HEK293 (cell line): ENCODE data around the gene VRK3.
A peak's percentile ranks its signal among the peaks of the same experiment; 100 is the strongest.

ENCODE experiments used
- PATZ1 ChIP-seq: fragments of 450-650 bp; formaldehyde crosslinking; IDR thresholded peaks from 2 replicates; pipeline ENCODE4 v1.5.1; 2016; ENCODE audit warnings: missing biosample characterization, missing genetic modification characterization
- PRDM6 ChIP-seq: fragments of 450-650 bp; formaldehyde crosslinking; IDR thresholded peaks from 2 replicates; pipeline ENCODE4 v1.5.1; 2017; ENCODE audit warnings: missing biosample characterization, missing genetic modification characterization
- RBAK ChIP-seq: fragments of 450-650 bp; formaldehyde crosslinking; IDR thresholded peaks from 2 replicates; pipeline ENCODE4 v1.5.1; 2016; ENCODE audit warnings: missing biosample characterization, missing genetic modification characterization
- SP2 ChIP-seq: fragments of 450-650 bp; formaldehyde crosslinking; IDR thresholded peaks from 2 replicates; pipeline ENCODE4 v1.5.1; 2016; ENCODE audit warnings: missing biosample characterization, missing genetic modification characterization
- WT1 ChIP-seq: fragments of 450-650 bp; formaldehyde crosslinking; IDR thresholded peaks from 2 replicates; pipeline ENCODE4 v1.5.1; 2016; ENCODE audit warnings: missing biosample characterization, missing genetic modification characterization
- ZBTB11 ChIP-seq: fragments of 450-650 bp; formaldehyde crosslinking; conservative IDR thresholded peaks from 2 replicates; pipeline ENCODE4 v1.5.1; 2016; ENCODE audit warnings: low read depth, missing biosample characterization, missing genetic modification characterization
- ZBTB17 ChIP-seq: fragments of 450-650 bp; formaldehyde crosslinking; IDR thresholded peaks from 2 replicates; pipeline ENCODE4 v1.5.1; 2016; ENCODE audit warnings: missing biosample characterization, missing genetic modification characterization
- ZBTB21 ChIP-seq: fragments of 450-650 bp; formaldehyde crosslinking; IDR thresholded peaks from 2 replicates; pipeline ENCODE4 v1.5.1; 2017; ENCODE audit warnings: missing biosample characterization, missing genetic modification characterization
- ZBTB48 ChIP-seq: fragments of 450-650 bp; formaldehyde crosslinking; IDR thresholded peaks from 2 replicates; pipeline ENCODE4 v1.5.1; 2016; ENCODE audit warnings: missing biosample characterization, missing genetic modification characterization
- ZBTB7A ChIP-seq: fragments of 450-650 bp; formaldehyde crosslinking; IDR thresholded peaks from 2 replicates; pipeline ENCODE4 v1.5.1; 2016; ENCODE audit warnings: low read depth, missing biosample characterization, missing genetic modification characterization
- ZNF16 ChIP-seq: fragments of 450-650 bp; formaldehyde crosslinking; IDR thresholded peaks from 2 replicates; pipeline ENCODE4 v1.5.1; 2016; ENCODE audit warnings: low read depth, missing biosample characterization, missing genetic modification characterization
- ZNF175 ChIP-seq: fragments of 450-650 bp; formaldehyde crosslinking; IDR thresholded peaks from 2 replicates; pipeline ENCODE4 v1.5.1; 2016; ENCODE audit warnings: missing biosample characterization, missing genetic modification characterization
- ZNF2 ChIP-seq: fragments of 450-650 bp; formaldehyde crosslinking; IDR thresholded peaks from 2 replicates; pipeline ENCODE4 v1.5.1; 2016; ENCODE audit warnings: missing biosample characterization, missing genetic modification characterization
- ZNF214 ChIP-seq: fragments of 450-650 bp; formaldehyde crosslinking; IDR thresholded peaks from 2 replicates; pipeline ENCODE4 v1.5.1; 2017; ENCODE audit warnings: missing biosample characterization, mild to moderate bottlenecking, missing genetic modification characterization, borderline replicate concordance
- ZNF292 ChIP-seq: fragments of 450-650 bp; formaldehyde crosslinking; IDR thresholded peaks from 2 replicates; pipeline ENCODE4 v1.5.1; 2016; ENCODE audit warnings: low read depth, missing biosample characterization, missing genetic modification characterization, borderline replicate concordance
- ZNF366 ChIP-seq: fragments of 450-650 bp; formaldehyde crosslinking; conservative IDR thresholded peaks from 2 replicates; pipeline ENCODE4 v1.5.1; 2016; ENCODE audit warnings: missing biosample characterization, missing genetic modification characterization
- ZNF37A ChIP-seq: fragments of 450-650 bp; IDR thresholded peaks from 2 replicates; pipeline ENCODE4 v1.5.1; 2018; ENCODE audit warnings: missing biosample characterization, missing genetic modification characterization
- ZNF521 ChIP-seq: fragments of 450-650 bp; formaldehyde crosslinking; IDR thresholded peaks from 2 replicates; pipeline ENCODE4 v1.5.1; 2017; ENCODE audit warnings: missing biosample characterization, mild to moderate bottlenecking, missing genetic modification characterization
- ZNF544 ChIP-seq: fragments of 450-650 bp; formaldehyde crosslinking; IDR thresholded peaks from 2 replicates; pipeline ENCODE4 v1.5.0; 2017; ENCODE audit warnings: missing biosample characterization, missing genetic modification characterization
- ZNF555 ChIP-seq: fragments of 450-650 bp; formaldehyde crosslinking; conservative IDR thresholded peaks from 2 replicates; pipeline ENCODE4 v1.5.1; 2017; ENCODE audit warnings: missing biosample characterization, mild to moderate bottlenecking, missing genetic modification characterization, inconsistent platforms
- ZNF560 ChIP-seq: fragments of 450-650 bp; formaldehyde crosslinking; IDR thresholded peaks from 2 replicates; pipeline ENCODE4 v1.5.1; 2017; ENCODE audit warnings: missing biosample characterization, missing genetic modification characterization, borderline replicate concordance
- ZNF623 ChIP-seq: fragments of 450-650 bp; formaldehyde crosslinking; IDR thresholded peaks from 2 replicates; pipeline ENCODE4 v1.5.1; 2016; ENCODE audit warnings: missing biosample characterization, missing genetic modification characterization
- ZNF626 ChIP-seq: fragments of 450-650 bp; sonication (Bioruptor Pico); formaldehyde crosslinking; IDR thresholded peaks from 2 replicates; pipeline ENCODE4 v1.5.1; 2018; ENCODE audit warnings: missing biosample characterization, missing genetic modification characterization, inconsistent platforms
- ZNF645 ChIP-seq: fragments of 450-650 bp; formaldehyde crosslinking; IDR thresholded peaks from 2 replicates; pipeline ENCODE4; 2016; ENCODE audit warnings: missing biosample characterization, missing genetic modification characterization
- ZNF664 ChIP-seq: fragments of 450-650 bp; formaldehyde crosslinking; IDR thresholded peaks from 2 replicates; pipeline ENCODE4 v1.5.1; 2016; ENCODE audit warnings: missing biosample characterization, missing genetic modification characterization
- ZNF777 ChIP-seq: fragments of 450-650 bp; formaldehyde crosslinking; IDR thresholded peaks from 2 replicates; pipeline ENCODE4 v1.5.1; 2017; ENCODE audit warnings: missing biosample characterization, missing genetic modification characterization, borderline replicate concordance
- ZNF830 ChIP-seq: fragments of 450-650 bp; IDR thresholded peaks from 2 replicates; pipeline ENCODE4 v1.5.0; 2018; ENCODE audit warnings: missing biosample characterization, missing genetic modification characterization, low read depth, mild to moderate bottlenecking, moderate library complexity
- ZNF837 ChIP-seq: fragments of 450-650 bp; formaldehyde crosslinking; IDR thresholded peaks from 2 replicates; pipeline ENCODE4 v1.5.1; 2016; ENCODE audit warnings: missing biosample characterization, missing genetic modification characterization
- ZSCAN23 ChIP-seq: fragments of 450-650 bp; formaldehyde crosslinking; IDR thresholded peaks from 2 replicates; pipeline ENCODE4 v1.5.1; 2016; ENCODE audit warnings: missing biosample characterization, missing genetic modification characterization
- ZSCAN30 ChIP-seq: fragments of 450-650 bp; IDR thresholded peaks from 2 replicates; pipeline ENCODE4 v1.5.1; 2018; ENCODE audit warnings: missing biosample characterization, mild to moderate bottlenecking, missing genetic modification characterization, moderate library complexity
- ZXDB ChIP-seq: fragments of 450-650 bp; formaldehyde crosslinking; IDR thresholded peaks from 2 replicates; pipeline ENCODE4 v1.5.1; 2016; ENCODE audit warnings: missing biosample characterization, missing genetic modification characterization
- TF ChIP-seq, protein P1 (sequence below): fragments of 450-650 bp; formaldehyde crosslinking; IDR thresholded peaks from 2 replicates; pipeline ENCODE4 v1.5.1; 2016; ENCODE audit warnings: missing biosample characterization, missing genetic modification characterization

VRK3 gene

DNA sequence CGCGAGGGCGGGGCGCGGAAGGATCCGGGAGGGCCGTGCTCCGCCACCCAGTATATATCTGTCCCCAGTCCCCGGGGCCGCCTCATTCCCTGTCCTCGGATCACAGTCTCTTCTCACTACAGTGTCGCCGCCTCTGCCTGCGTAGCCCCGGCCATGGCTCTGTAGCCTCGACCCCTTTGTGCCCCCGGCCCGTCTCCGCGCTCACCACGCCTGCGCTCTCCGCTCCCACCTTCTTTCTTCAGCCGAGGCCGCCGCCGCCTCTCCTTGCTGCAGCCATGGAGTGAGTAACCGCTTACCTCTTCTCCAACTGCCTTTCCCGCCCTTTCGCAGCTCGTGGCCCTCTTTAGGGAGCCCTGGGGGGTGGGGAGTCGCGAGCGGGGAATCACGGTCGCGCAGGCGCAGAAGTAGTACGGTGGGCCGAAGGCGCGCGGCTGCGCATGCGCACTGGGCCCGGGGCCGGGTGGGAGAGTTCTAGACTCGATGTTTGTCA, 96.0 kb downstream of the VRK3 start, which contains the start of the genes ATF5 and NUP62 (continued):
- TF ChIP-seq ZBTB17 (tag by site-specific recombination) (no peak), ZNF623 (tag by site-specific recombination) (no peak), SP2 (tag by site-specific recombination) (peak; percentile 63), WT1 (no peak), RBAK (tag by site-specific recombination) (no peak; the same call in 1 of the 2 replicates), ZBTB48 (tag by site-specific recombination) (peak; percentile 87), ZNF37A (tag by site-specific recombination) (no peak), ZNF555 (tag by site-specific recombination) (no peak), ZNF292 (tag by site-specific recombination) (no peak), PRDM6 (tag by site-specific recombination) (no peak), ZNF626 (tag by site-specific recombination) (no peak), ZNF366 (tag by site-specific recombination) (0 out of 2 replicates have a peak, but pooled peaks have one; percentile 3), ZSCAN30 (tag by site-specific recombination) (peak; percentile 89), ZNF175 (tag by site-specific recombination) (no peak), ZXDB (tag by site-specific recombination) (peak; percentile 92), ZNF560 (no peak), ZNF2 (tag by site-specific recombination) (peak; percentile 77), ZBTB11 (no peak), ZSCAN23 (tag by site-specific recombination) (no peak), ZNF837 (tag by site-specific recombination) (peak; percentile 29; the same call in 1 of the 2 replicates), ZNF214 (tag by site-specific recombination) (no peak), ZNF645 (tag by site-specific recombination) (peak; percentile 46; the same call in 1 of the 2 replicates), PATZ1 (tag by site-specific recombination) (peak; percentile 85), ZBTB7A (peak; percentile 40; the same call in 1 of the 2 replicates), ZBTB21 (tag by site-specific recombination) (no peak), ZNF664 (tag by site-specific recombination) (no peak; the same call in 1 of the 2 replicates), ZNF16 (no peak), ZNF544 (tag by site-specific recombination) (no peak), ZNF830 (tag by site-specific recombination) (no peak), ZNF777 (tag by site-specific recombination) (0 out of 2 replicates have a peak, but pooled peaks have one; percentile 55), ZNF521 (tag by site-specific recombination) (no peak)
- TF ChIP-seq, protein P1, sequence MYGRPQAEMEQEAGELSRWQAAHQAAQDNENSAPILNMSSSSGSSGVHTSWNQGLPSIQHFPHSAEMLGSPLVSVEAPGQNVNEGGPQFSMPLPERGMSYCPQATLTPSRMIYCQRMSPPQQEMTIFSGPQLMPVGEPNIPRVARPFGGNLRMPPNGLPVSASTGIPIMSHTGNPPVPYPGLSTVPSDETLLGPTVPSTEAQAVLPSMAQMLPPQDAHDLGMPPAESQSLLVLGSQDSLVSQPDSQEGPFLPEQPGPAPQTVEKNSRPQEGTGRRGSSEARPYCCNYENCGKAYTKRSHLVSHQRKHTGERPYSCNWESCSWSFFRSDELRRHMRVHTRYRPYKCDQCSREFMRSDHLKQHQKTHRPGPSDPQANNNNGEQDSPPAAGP (tag by site-specific recombination): peak; percentile 71
